K562 (cell line): ENCODE data around the gene NFE2. TPM values are rescaled to one million over a fixed set of nuclear protein-coding genes. Genes with fewer than 3 reads are reported as not detected.

Experiments
- ARID1B ChIP-seq: fragments of 450-650 bp; IDR thresholded peaks from 2 replicates; pipeline ENCODE4 v1.6.1; 2016; ENCODE audit warnings: antibody characterized with exemption, mild to moderate bottlenecking, inconsistent platforms
- ATF2 ChIP-seq: sonication (generic); formaldehyde crosslinking; IDR thresholded peaks from 2 replicates; pipeline ENCODE4 v1.8.1; 2022; ENCODE audit warnings: missing genetic modification reagents
- ESRRA ChIP-seq: fragments of 450-650 bp; IDR thresholded peaks from 2 replicates; pipeline ENCODE4 v1.6.1; 2014; ENCODE audit warnings: low read depth, mild to moderate bottlenecking, moderate library complexity, borderline replicate concordance
- ETV5 ChIP-seq: sonication (generic); formaldehyde crosslinking; IDR thresholded peaks from 2 replicates; pipeline ENCODE4 v1.4.0; 2020; ENCODE audit warnings: low read depth, mild to moderate bottlenecking, missing genetic modification reagents
- LCOR ChIP-seq: sonication (generic); formaldehyde crosslinking; IDR thresholded peaks from 2 replicates; pipeline ENCODE4 v1.8.0; 2022; ENCODE audit warnings: mild to moderate bottlenecking, missing genetic modification reagents
- MTF1 ChIP-seq: fragments of 250-450 bp; sonication (Bioruptor Pico); IDR thresholded peaks from 2 replicates; pipeline ENCODE4 v1.9.0; 2021; ENCODE audit warnings: moderate library complexity, mild to moderate bottlenecking, inconsistent platforms, borderline replicate concordance
- NFIC ChIP-seq: fragments of 450-650 bp; IDR thresholded peaks from 2 replicates; pipeline ENCODE4 v1.6.1; 2017; ENCODE audit warnings: mild to moderate bottlenecking, inconsistent platforms
- SIRT6 ChIP-seq: IDR thresholded peaks from one replicate; pipeline ENCODE4 v1.6.1; 2012; ENCODE audit warnings: low read depth, mild to moderate bottlenecking, control low read depth, inconsistent platforms, low read length, moderate library complexity
- ZKSCAN3 ChIP-seq: fragments of 250-450 bp; sonication (Bioruptor Pico); IDR thresholded peaks from 2 replicates; pipeline ENCODE4 v1.4.0; 2020
- ZNF324 ChIP-seq: fragments of 250-450 bp; sonication (Bioruptor Pico); IDR thresholded peaks from 2 replicates; pipeline ENCODE4 v1.4.0; 2020; ENCODE audit warnings: mild to moderate bottlenecking
- ZNF511 ChIP-seq: sonication (generic); formaldehyde crosslinking; IDR thresholded peaks from 2 replicates; pipeline ENCODE4 v1.8.0; 2022; ENCODE audit warnings: mild to moderate bottlenecking, missing genetic modification reagents
- ZNF639 ChIP-seq, 2 experiments: fragments of 200-800 bp in 1 of 2; sonication (Bioruptor generic) in 1 of 2; sonication (generic) in 1 of 2; formaldehyde crosslinking in 1 of 2; IDR thresholded peaks in 1 of 2; conservative IDR thresholded peaks in 1 of 2; 2 replicates each; pipeline versions ENCODE4 v1.5.0 to v1.6.1; 2016 to 2020; ENCODE audit warnings: missing compliant biosample characterization in 1 of 2, missing genetic modification characterization in 1 of 2, missing genetic modification reagents in 1 of 2
- polyA plus RNA-seq, 8 experiments: library from polyadenylated mRNA; depleted of rRNA in 4 of 8; stranded (reverse) in 5 of 8; unstranded in 3 of 8; fragments of >200 nt; fragmentation: Nextera tagmentation in 2 of 8; fragmentation: Illumina TruSeq in 1 of 8; extraction: Ambion mirVana in 2 of 8; extraction: Trizol in 1 of 8; gene quantifications; 2 replicates each; pipeline versions ENCODE4 v1.2.1 to v1.2.3, GENCODE V29; 2011 to 2014; ENCODE audit warnings: inconsistent platforms in 1 of 8, missing spikeins in 1 of 8
- total RNA-seq, 7 experiments: library from RNA; depleted of rRNA in 6 of 7; stranded (reverse); fragments of >200 nt in 6 of 7; fragmentation: Illumina TruSeq in 2 of 7; extraction: Trizol in 2 of 7; gene quantifications; 2 replicates each; pipeline versions ENCODE4 v1.2.1 to v1.2.3, GENCODE V29; 2011 to 2021; ENCODE audit warnings: low replicate concordance in 1 of 7

NFE2 gene
- total and polyA plus RNA-seq, 9 of the 15 experiments (the other 6 are each of a cell fraction or from before 2014, with no cell fraction given): 12.3 to 282 (median 208) TPM

GRCh38 chr12:54294152-54294952, 6.5 kb downstream of the NFE2 start (continued):
- TF ChIP-seq ZNF639 (CRISPR knock-in tag; conservative IDR thresholded peaks at IDR 0.05 in 1 of 2, IDR thresholded peaks at IDR 0.05 in 1 of 2) (0 out of 4 replicates have a peak, but pooled peaks of 1 of the 2 experiments have one; percentile 51), MTF1 (CRISPR knock-in tag) (peak; percentile 78; the same call in 1 of the 2 replicates), ARID1B (peak; percentile 44; the same call in 1 of the 2 replicates), ATF2 (no peak), ZKSCAN3 (CRISPR knock-in tag) (0 out of 2 replicates have a peak, but pooled peaks have one; percentile 24), NFIC (peak; percentile 50; the same call in 1 of the 2 replicates), LCOR (CRISPR knock-in tag) (peak; percentile 72), ETV5 (CRISPR knock-in tag) (0 out of 2 replicates have a peak, but pooled peaks have one; percentile 31), ESRRA (peak; percentile 91), ZNF324 (CRISPR knock-in tag) (peak; percentile 55; the same call in 1 of the 2 replicates), ZNF511 (CRISPR knock-in tag) (0 out of 2 replicates have a peak, but pooled peaks have one; percentile 52), SIRT6 (no peak)
